NT2/D1 (cell line): Measurements from ENCODE around the gene RPH3AL.
A peak's percentile ranks its signal among the peaks of the same experiment; 100 is the strongest.

Experiments
- DNase-seq: peaks from one replicate; pipeline ENCODE4 v3.0.0-alpha.2; 2011; ENCODE audit warnings: low read depth, low spot score
- H3K27me3 ChIP-seq: 2 replicates; pipeline ENCODE4 v1.6.0; 2011; ENCODE audit warnings: mild to moderate bottlenecking; ENCODE audit not compliant: insufficient read length, insufficient read depth
- H3K36me3 ChIP-seq: 2 replicates; pipeline ENCODE4 v1.6.1; 2011; ENCODE audit warnings: mild to moderate bottlenecking, low read length, mixed read lengths; ENCODE audit not compliant: insufficient read depth, insufficient read length
- H3K4me1 ChIP-seq: 2 replicates; pipeline ENCODE4 v1.5.1; 2011; ENCODE audit not compliant: insufficient read depth, insufficient read length
- H3K4me3 ChIP-seq: 2 replicates; pipeline ENCODE4 v1.5.1; 2011; ENCODE audit warnings: low read depth; ENCODE audit not compliant: insufficient read length
- H3K9ac ChIP-seq: 2 replicates; pipeline ENCODE4 v1.6.0; 2011; ENCODE audit warnings: low read depth; ENCODE audit not compliant: insufficient read length
- H3K9me3 ChIP-seq: 2 replicates; pipeline ENCODE4 v1.5.1; 2011; ENCODE audit warnings: mild to moderate bottlenecking, low read length; ENCODE audit not compliant: insufficient read depth
- SUZ12 ChIP-seq: IDR thresholded peaks from 2 replicates; pipeline ENCODE4 v1.6.1; 2011; ENCODE audit not compliant: insufficient read length, insufficient read depth; ENCODE audit errors: extremely low read depth
- YY1 ChIP-seq: IDR thresholded peaks from 2 replicates; pipeline ENCODE4 v1.6.1; 2011; ENCODE audit not compliant: insufficient read length, insufficient read depth
- ZNF274 ChIP-seq: IDR thresholded peaks from 2 replicates; pipeline ENCODE4 v1.6.1; 2011; ENCODE audit warnings: mild to moderate bottlenecking, low read depth, low read length

The RPH3AL gene

GRCh38 chr17:313911-314613 lies 38.5 kb downstream of the RPH3AL start:
- Histone ChIP-seq H3K27me3 (no peaks in the 10 kb centered on the region), H3K9ac (no peak overlapping the region), H3K4me3 (no peak overlapping the region), H3K9me3 (peaks cover 25% of the 10 kb centered on the region), H3K4me1 (peaks cover 13% of the 10 kb centered on the region), H3K36me3 (no peaks in the 10 kb centered on the region)
- TF ChIP-seq SUZ12 (no peak), ZNF274 (no peak), YY1 (no peak)
- no peak for DNase-seq

DNA sequence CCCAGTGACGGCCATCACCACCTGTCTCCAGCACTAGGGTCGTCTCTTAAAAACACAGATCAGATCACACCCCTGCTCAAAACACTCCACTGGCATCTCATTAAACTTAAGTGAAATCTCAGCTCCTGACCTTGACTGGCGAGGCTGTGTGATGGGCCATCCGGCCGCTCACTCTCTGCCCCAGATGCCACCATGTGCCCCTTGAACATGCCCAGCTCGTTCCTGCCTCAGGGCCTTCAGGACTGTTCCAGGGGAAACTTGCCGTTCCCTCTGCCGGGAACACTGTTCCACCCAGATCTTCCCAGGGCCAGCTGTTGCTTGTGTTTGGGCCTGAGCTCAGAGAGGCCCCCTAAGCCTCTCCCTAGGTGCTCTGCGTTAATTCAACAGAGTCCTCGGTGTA lies 39.4 kb downstream of the RPH3AL start:
- H3K4me1 ChIP-seq = peaks cover 13% of the 10 kb centered on the region
- no peak overlapping the region for H3K4me3 ChIP-seq
- peaks cover 24% of the 10 kb centered on the region for H3K9me3 ChIP-seq
- no peaks in the 10 kb centered on the region for H3K27me3 ChIP-seq
- no peaks in the 10 kb centered on the region for H3K36me3 ChIP-seq
- no peak for TF ChIP-seq ZNF274
- no peak for TF ChIP-seq YY1
- no peak for TF ChIP-seq SUZ12
- H3K9ac ChIP-seq = no peak overlapping the region
- no peak for DNase-seq

DNA sequence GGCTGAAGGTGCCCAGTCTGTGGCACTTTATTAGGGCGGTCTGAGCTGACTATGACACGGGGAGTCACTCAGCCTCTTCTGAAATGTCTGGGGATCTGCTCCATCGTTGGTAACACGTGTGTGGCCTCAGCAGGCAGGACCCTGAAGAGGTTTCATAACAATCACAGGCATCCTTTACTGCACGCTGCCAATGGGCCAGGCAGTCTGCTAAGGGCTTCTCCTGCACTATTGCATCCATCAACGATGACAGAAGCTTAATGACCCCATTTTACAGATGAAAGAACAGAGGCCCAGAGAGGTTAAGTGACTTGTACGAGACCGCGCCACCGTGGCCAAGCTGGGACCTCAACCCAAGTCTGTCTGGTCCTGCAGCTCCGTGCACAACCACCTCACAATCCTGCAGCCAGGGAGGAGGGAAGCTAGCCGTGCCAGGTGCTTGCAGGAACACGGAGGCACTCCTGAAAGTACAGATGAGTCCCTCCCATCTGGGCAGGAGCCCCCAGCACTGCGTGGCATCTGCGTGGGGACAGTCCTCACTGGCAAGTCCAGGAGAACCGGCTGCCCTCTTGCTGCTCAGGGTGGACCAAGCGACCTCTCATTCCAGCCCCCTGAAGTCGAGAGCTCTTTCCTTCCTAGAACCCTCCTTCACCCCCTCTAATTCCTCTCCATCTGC lies 40.0 kb downstream of the RPH3AL start:
- Histone ChIP-seq H3K9me3 (peaks cover 24% of the 10 kb centered on the region), H3K9ac (peak overlapping the region; percentile 21), H3K4me3 (no peak overlapping the region), H3K36me3 (no peaks in the 10 kb centered on the region), H3K4me1 (peaks cover 13% of the 10 kb centered on the region), H3K27me3 (no peaks in the 10 kb centered on the region)
- TF ChIP-seq YY1 (no peak), ZNF274 (no peak), SUZ12 (no peak)
- DNase-seq = no peak

- peaks cover 24% of the 10 kb centered on the region for H3K9me3 ChIP-seq
- H3K36me3 ChIP-seq = no peaks in the 10 kb centered on the region
- no peaks in the 10 kb centered on the region for H3K27me3 ChIP-seq
- no peak overlapping the region for H3K9ac ChIP-seq
- TF ChIP-seq YY1 (no peak), ZNF274 (no peak), SUZ12 (no peak)
- DNase-seq = no peak
- H3K4me1 ChIP-seq = peaks cover 13% of the 10 kb centered on the region
- H3K4me3 ChIP-seq = no peak overlapping the region
Observed at GRCh38 chr17:311119-311782, 41.4 kb downstream of the RPH3AL start.

DNA sequence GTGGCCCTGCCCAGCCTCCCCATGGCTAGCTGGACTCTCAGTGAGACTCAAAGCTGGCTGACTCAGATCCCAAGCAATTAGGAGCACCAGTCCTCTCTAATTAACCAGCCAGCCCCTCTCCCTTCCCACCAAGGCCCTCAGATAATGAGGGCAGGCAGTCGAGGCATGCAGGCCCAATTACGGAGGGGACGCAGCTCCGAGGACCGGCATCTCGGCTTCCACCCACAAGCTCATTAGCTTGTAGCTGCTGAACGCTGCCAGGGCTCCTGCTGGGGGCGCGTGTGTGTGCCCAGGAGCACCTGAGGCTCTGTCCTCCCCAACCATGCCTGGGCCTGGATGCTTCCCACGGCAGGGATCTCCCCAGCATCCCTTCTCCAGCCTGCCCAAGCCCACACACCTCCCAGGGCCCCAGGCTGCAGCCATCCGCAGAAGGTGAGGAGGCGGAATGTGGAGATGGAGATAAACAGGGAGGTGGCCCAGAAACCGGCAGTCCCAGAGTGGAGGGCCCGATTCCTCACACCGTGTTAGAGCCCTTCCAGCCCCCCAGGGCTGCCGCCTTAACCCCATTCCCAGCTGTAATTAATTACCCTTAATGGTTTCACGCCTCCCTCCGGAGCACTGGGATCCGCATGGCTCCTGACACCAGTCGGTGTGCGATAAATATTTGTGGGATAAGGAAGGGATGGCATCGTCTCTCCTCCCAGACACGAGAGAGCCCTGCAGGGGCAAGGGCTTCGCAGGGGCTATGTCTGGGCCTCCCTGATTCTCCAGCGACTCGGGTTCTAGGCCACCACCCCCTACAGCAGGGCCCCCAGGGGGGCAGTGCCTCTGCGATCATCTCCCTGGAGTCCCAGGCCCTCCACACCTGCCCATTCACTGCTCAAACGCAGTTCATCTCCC lies 42.2 kb downstream of the RPH3AL start:
- Histone ChIP-seq H3K36me3 (no peaks in the 10 kb centered on the region), H3K4me3 (no peak overlapping the region), H3K9me3 (peaks cover 16% of the 10 kb centered on the region), H3K4me1 (peaks cover 15% of the 10 kb centered on the region), H3K27me3 (no peaks in the 10 kb centered on the region), H3K9ac (no peak overlapping the region)
- DNase-seq = no peak
- TF ChIP-seq ZNF274 (no peak), SUZ12 (no peak), YY1 (no peak)

DNA sequence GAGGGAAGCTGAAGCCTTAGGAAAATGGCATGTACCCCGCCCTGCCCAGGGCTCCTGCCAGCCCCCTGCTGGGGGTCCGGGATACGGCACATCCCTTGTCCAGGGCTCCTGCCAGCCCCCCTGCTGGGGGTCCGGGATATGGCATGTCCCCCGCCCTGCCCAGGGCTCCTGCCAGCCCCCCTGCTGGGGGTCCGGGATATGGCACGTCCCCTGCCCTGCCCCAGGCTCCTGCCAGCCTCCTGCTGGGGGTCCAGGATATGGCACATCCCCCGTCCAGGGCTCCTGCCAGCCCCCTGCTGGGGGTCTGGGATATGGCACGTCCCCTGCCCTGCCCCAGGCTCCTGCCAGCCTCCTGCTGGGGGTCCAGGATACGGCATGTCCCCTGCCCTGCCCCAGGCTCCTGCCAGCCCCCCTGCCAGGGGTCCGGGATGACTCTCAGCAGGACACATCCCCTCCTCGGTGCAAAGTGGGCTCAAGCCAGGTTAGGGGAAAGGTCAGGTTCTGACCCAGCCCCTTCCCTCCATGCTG lies 43.2 kb downstream of the RPH3AL start:
- peaks cover 8% of the 10 kb centered on the region; the same call in 1 of the 2 replicates for H3K9me3 ChIP-seq
- H3K4me3 ChIP-seq = no peak overlapping the region
- H3K9ac ChIP-seq = no peak overlapping the region
- peaks cover 15% of the 10 kb centered on the region for H3K4me1 ChIP-seq
- peak; percentile 28 for DNase-seq
- TF ChIP-seq SUZ12 (no peak), YY1 (no peak), ZNF274 (no peak)
- H3K36me3 ChIP-seq = no peaks in the 10 kb centered on the region
- no peaks in the 10 kb centered on the region for H3K27me3 ChIP-seq
